T-cell (primary cell): ENCODE measurements around the gene FBXW10B. TPM values are rescaled to one million over a fixed set of nuclear protein-coding genes. Genes with fewer than 3 reads are reported as not detected.
"Not testable (repeated sequence)": the region's sequence is repeated elsewhere in the genome, so short reads cannot be mapped to it uniquely, and the experiment has no call there.

Experiments used
- ATAC-seq, 4 experiments: fragments of 200-7000 bp in 3 of 4; fragments of 150-1000 bp in 1 of 4; cut with Tn5 transposase; replicated peaks in 1 of 4; 1 replicate in 3 of 4; 2 replicates in 1 of 4; pipeline ENCODE4 v1.10.0; 2021; ENCODE audit warnings: moderate library complexity in 3 of 4, mild to moderate bottlenecking in 2 of 4, moderate number of reproducible peaks in 1 of 4
- CTCF ChIA-PET, 2 donors: fragments of 300-600 bp; sonication (Branson Sonifier 250); formaldehyde crosslinking; loops; one replicate each; lab custom pipeline; 2022; ENCODE audit warnings: antibody characterized with exemption in 2 of 2; lab: Charles Lee
- POLR2A ChIA-PET, 2 donors: fragments of 300-600 bp; sonication (Branson Sonifier 250); formaldehyde crosslinking; loops; one replicate each; lab custom pipeline; 2022; ENCODE audit warnings: antibody characterized with exemption in 2 of 2; lab: Charles Lee
- DNase-seq, 35 experiments: peaks; one replicate each; pipeline versions ENCODE4 v3.0.0 to v3.0.0-alpha.2; 2013 to 2023
- H3K27ac ChIP-seq: one replicate; pipeline ENCODE4 v1.5.1; 2013; ENCODE audit warnings: low read length
- H3K27me3 ChIP-seq, 2 experiments: replicated peaks in 1 of 2; 1 replicate in 1 of 2; 2 replicates in 1 of 2; pipeline versions ENCODE4 v1.6.1 to v1.7.0; 2013; ENCODE audit warnings: low read length in 1 of 2, mixed read lengths in 1 of 2; ENCODE audit not compliant: control insufficient read depth in 2 of 2, insufficient read depth in 2 of 2; ENCODE audit errors: extremely low read depth in 1 of 2
- H3K36me3 ChIP-seq, 2 donors: 1 replicate in 1 of 2; 2 replicates in 1 of 2; pipeline versions ENCODE4 v1.6.1 to v1.7.0; 2013; ENCODE audit warnings: low read length in 1 of 2; ENCODE audit not compliant: control insufficient read depth in 2 of 2, insufficient read depth in 1 of 2; ENCODE audit errors: extremely low read depth in 1 of 2
- H3K4me1 ChIP-seq, 2 experiments: 1 replicate in 1 of 2; 2 replicates in 1 of 2; pipeline versions ENCODE4 v1.6.1 to v1.7.0; 2013; ENCODE audit warnings: low read length in 2 of 2, mixed read lengths in 1 of 2; ENCODE audit not compliant: insufficient read depth in 2 of 2, control insufficient read depth in 1 of 2; ENCODE audit errors: extremely low read depth in 1 of 2
- H3K4me3 ChIP-seq, 2 donors: 1 replicate in 1 of 2; 2 replicates in 1 of 2; pipeline versions ENCODE4 v1.5.1 to v1.7.0; 2013; ENCODE audit warnings: mild to moderate bottlenecking in 2 of 2, low read length in 1 of 2, moderate library complexity in 1 of 2; ENCODE audit not compliant: control insufficient read depth in 1 of 2; ENCODE audit errors: extremely low read depth in 1 of 2
- H3K9me3 ChIP-seq: 2 replicates; pipeline ENCODE4 v1.7.0; 2013
- H3K27ac Mint-ChIP-seq, 2 donors: one replicate each; pipeline ENCODE4 v1.8.0; 2020 to 2021; ENCODE audit warnings: mild to moderate bottlenecking in 2 of 2, mixed read lengths in 2 of 2
- H3K27me3 Mint-ChIP-seq, 2 donors: one replicate each; pipeline ENCODE4 v1.8.0; 2021 to 2022; ENCODE audit warnings: mixed read lengths in 2 of 2
- H3K36me3 Mint-ChIP-seq: one replicate; pipeline ENCODE4 v1.8.0; 2021; ENCODE audit warnings: mixed read lengths
- H3K4me1 Mint-ChIP-seq, 3 donors: one replicate each; pipeline ENCODE4 v1.8.0; 2020 to 2022; ENCODE audit warnings: mixed read lengths in 3 of 3, mild to moderate bottlenecking in 1 of 3
- H3K4me3 Mint-ChIP-seq, 3 donors: one replicate each; pipeline ENCODE4 v1.8.0; 2020 to 2022; ENCODE audit warnings: mild to moderate bottlenecking in 3 of 3, mixed read lengths in 3 of 3, moderate library complexity in 3 of 3
- H3K9me3 Mint-ChIP-seq, 3 donors: one replicate each; pipeline ENCODE4 v1.8.0; 2020 to 2022; ENCODE audit warnings: mixed read lengths in 3 of 3
- WGBS: methylation state at CpG from one replicate; pipeline ENCODE4 v1.1.5; 2013; ENCODE audit warnings: missing lambda C conversion rate; ENCODE audit not compliant: insufficient coverage; 5-methylcytosine and 5-hydroxymethylcytosine counted together
- total RNA-seq, 35 experiments: library from RNA in 6 of 35; stranded (reverse) in 6 of 35; fragments of 120-200 nt in 1 of 35; gene quantifications; one replicate each; pipeline versions ENCODE4 v1.2.1 to v1.2.4 and lab custom pipeline; 2013 to 2026

The FBXW10B gene
- total RNA-seq, 5 donors from 2014 or later (not counting 1 experiment from before 2014, with no cell fraction given) = 0.38 to 1.3 (median 0.85) TPM

- H3K27ac Mint-ChIP-seq, H3K36me3 ChIP-seq, H3K27ac ChIP-seq, H3K4me3 Mint-ChIP-seq, H3K9me3 ChIP-seq, H3K4me1 Mint-ChIP-seq, H3K27me3 ChIP-seq, H3K9me3 Mint-ChIP-seq, POLR2A ChIA-PET, ATAC-seq, H3K4me3 ChIP-seq, H3K4me1 ChIP-seq, DNase-seq, H3K36me3 Mint-ChIP-seq, H3K27me3 Mint-ChIP-seq, CTCF ChIA-PET: not testable (repeated sequence)
- WGBS = no CpG with 5 or more reads among the region's 12 CpGs
Observed at GRCh38 chr17:15642505-15643251, 23.2 kb upstream of the FBXW10B start.

GRCh38 chr17:15642014-15642413 lies 22.5 kb upstream of the FBXW10B start:
- H3K9me3 Mint-ChIP-seq, H3K27ac Mint-ChIP-seq, H3K27me3 Mint-ChIP-seq, H3K27me3 ChIP-seq, H3K4me1 Mint-ChIP-seq, H3K4me3 Mint-ChIP-seq, H3K36me3 ChIP-seq, ATAC-seq, DNase-seq, H3K4me1 ChIP-seq, POLR2A ChIA-PET, CTCF ChIA-PET, H3K36me3 Mint-ChIP-seq, H3K27ac ChIP-seq, H3K9me3 ChIP-seq, H3K4me3 ChIP-seq: not testable (repeated sequence)
- no CpG with 5 or more reads among the region's 4 CpGs for WGBS

GRCh38 chr17:15630930-15631453 lies 11.5 kb upstream of the FBXW10B start:
- POLR2A ChIA-PET, H3K4me3 ChIP-seq, DNase-seq, CTCF ChIA-PET, H3K27me3 Mint-ChIP-seq, H3K9me3 Mint-ChIP-seq, H3K27ac ChIP-seq, H3K27me3 ChIP-seq, ATAC-seq, H3K4me1 Mint-ChIP-seq, H3K9me3 ChIP-seq, H3K4me3 Mint-ChIP-seq, H3K27ac Mint-ChIP-seq, H3K36me3 ChIP-seq, H3K4me1 ChIP-seq: not testable (repeated sequence)
- no CpG with 5 or more reads among the region's 2 CpGs for WGBS
- peaks cover 18% of the 10 kb centered on the region for H3K36me3 Mint-ChIP-seq

DNA sequence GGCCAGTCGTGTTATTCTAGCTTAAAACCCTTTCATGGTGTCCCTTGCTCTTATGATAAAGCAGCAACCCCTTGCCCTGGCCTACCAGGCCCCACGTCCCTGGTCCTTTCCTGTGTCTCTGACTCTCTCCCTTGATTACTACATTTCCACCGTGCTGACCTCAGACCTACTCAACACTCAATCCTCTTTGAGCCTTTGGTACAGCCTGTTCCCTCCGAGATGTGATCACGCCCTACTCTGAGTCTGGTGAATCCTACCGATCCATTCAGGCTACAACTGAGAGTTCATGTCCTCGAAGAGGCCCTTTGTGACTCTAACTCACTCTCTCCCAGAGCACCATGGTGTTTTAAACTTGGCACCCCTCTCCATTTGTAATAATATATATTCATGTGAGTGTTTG lies 10.5 kb upstream of the FBXW10B start:
- H3K4me3 ChIP-seq, H3K27ac ChIP-seq, DNase-seq, CTCF ChIA-PET, POLR2A ChIA-PET, H3K4me3 Mint-ChIP-seq, H3K9me3 ChIP-seq, ATAC-seq, H3K27me3 ChIP-seq, H3K4me1 Mint-ChIP-seq, H3K27ac Mint-ChIP-seq, H3K27me3 Mint-ChIP-seq, H3K4me1 ChIP-seq, H3K36me3 ChIP-seq, H3K9me3 Mint-ChIP-seq: not testable (repeated sequence)
- 94% methylated on average over 4 of the region's 7 CpGs for WGBS
- H3K36me3 Mint-ChIP-seq = peaks cover 15% of the 10 kb centered on the region

GRCh38 chr17:15623661-15624209 lies 4.2 kb upstream of the FBXW10B start:
- H3K4me3 Mint-ChIP-seq, H3K27ac Mint-ChIP-seq, CTCF ChIA-PET, H3K4me1 ChIP-seq, H3K27ac ChIP-seq, DNase-seq, H3K36me3 Mint-ChIP-seq, H3K27me3 ChIP-seq, H3K4me3 ChIP-seq, H3K27me3 Mint-ChIP-seq, H3K9me3 ChIP-seq, H3K36me3 ChIP-seq, ATAC-seq, H3K9me3 Mint-ChIP-seq, H3K4me1 Mint-ChIP-seq, POLR2A ChIA-PET: not testable (repeated sequence)
- WGBS = no CpG with 5 or more reads among the region's 3 CpGs

GRCh38 chr17:15623255-15623654 lies 3.8 kb upstream of the FBXW10B start:
- CTCF ChIA-PET, H3K36me3 Mint-ChIP-seq, H3K4me3 ChIP-seq, H3K9me3 ChIP-seq, H3K36me3 ChIP-seq, ATAC-seq, H3K4me3 Mint-ChIP-seq, H3K4me1 ChIP-seq, H3K27me3 Mint-ChIP-seq, DNase-seq, H3K27ac Mint-ChIP-seq, POLR2A ChIA-PET, H3K9me3 Mint-ChIP-seq, H3K27me3 ChIP-seq, H3K27ac ChIP-seq, H3K4me1 Mint-ChIP-seq: not testable (repeated sequence)
- 100% methylated on average over 1 of the region's 4 CpGs for WGBS
